PFSK-1 (cell line): ENCODE measurements around the gene THEM4.

Experiments used
- SIN3A ChIP-seq: IDR thresholded peaks from 2 replicates; pipeline ENCODE4 v1.6.1; 2012; ENCODE audit warnings: mild to moderate bottlenecking, low read length, moderate library complexity, borderline replicate concordance; ENCODE audit not compliant: insufficient read depth
- TAF1 ChIP-seq: IDR thresholded peaks from 2 replicates; pipeline ENCODE4 v1.6.1; 2012; ENCODE audit warnings: low read length, control low read depth, borderline replicate concordance; ENCODE audit not compliant: insufficient read depth
- TF ChIP-seq, protein P1 (sequence below), 2 experiments: IDR thresholded peaks; 2 replicates each; pipeline versions ENCODE4 v1.6.1 to v1.8.0; 2011 to 2012; ENCODE audit warnings: low read depth in 2 of 2, low read length in 2 of 2, control low read depth in 1 of 2, inconsistent platforms in 1 of 2, mild to moderate bottlenecking in 1 of 2, moderate library complexity in 1 of 2; ENCODE audit not compliant: insufficient read depth in 1 of 2

DNA sequence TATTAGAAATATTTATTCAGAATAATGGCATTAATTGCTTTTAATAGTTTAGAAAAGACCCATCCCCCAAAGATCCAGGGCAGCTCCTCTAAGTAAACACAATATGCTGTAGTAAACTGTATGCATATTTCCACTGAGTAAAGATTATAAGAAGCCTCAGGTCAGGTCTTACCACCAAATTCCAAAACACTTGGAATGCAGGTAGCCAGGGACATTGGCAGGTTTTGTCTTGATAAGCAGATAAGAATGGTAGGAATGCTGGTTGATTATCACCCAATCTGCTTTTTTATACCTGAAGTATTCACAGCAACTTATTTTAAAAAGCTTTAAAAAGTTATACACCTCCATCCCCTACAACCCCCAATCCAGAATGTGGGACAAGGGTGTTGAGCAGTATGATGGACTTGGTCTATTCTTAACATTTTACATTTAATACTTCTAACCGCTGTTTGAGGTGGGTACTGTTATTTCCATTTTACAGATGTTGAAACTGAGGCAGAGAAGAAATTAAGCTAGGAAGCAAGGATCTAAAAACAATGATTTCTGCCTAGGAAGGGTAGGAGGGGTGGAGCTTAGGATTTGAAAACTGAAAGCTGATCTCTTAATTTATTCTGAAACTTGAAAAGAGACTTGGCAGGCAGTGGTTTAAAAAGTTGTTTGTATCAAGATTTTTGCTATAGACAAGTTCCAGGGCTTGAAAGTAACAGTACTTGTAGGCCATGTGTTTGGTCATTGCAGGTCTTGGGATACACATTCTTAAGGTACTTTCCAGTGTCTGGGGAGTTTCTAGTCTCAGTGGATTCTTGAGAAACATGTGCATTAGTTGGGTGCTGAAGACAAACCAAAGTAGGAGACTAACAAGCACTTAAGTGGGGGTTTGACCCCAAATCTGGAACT lies 15.6 kb upstream of the THEM4 start:
- TF ChIP-seq TAF1 = no peak
- TF ChIP-seq SIN3A = no peak
- TF ChIP-seq, protein P1, sequence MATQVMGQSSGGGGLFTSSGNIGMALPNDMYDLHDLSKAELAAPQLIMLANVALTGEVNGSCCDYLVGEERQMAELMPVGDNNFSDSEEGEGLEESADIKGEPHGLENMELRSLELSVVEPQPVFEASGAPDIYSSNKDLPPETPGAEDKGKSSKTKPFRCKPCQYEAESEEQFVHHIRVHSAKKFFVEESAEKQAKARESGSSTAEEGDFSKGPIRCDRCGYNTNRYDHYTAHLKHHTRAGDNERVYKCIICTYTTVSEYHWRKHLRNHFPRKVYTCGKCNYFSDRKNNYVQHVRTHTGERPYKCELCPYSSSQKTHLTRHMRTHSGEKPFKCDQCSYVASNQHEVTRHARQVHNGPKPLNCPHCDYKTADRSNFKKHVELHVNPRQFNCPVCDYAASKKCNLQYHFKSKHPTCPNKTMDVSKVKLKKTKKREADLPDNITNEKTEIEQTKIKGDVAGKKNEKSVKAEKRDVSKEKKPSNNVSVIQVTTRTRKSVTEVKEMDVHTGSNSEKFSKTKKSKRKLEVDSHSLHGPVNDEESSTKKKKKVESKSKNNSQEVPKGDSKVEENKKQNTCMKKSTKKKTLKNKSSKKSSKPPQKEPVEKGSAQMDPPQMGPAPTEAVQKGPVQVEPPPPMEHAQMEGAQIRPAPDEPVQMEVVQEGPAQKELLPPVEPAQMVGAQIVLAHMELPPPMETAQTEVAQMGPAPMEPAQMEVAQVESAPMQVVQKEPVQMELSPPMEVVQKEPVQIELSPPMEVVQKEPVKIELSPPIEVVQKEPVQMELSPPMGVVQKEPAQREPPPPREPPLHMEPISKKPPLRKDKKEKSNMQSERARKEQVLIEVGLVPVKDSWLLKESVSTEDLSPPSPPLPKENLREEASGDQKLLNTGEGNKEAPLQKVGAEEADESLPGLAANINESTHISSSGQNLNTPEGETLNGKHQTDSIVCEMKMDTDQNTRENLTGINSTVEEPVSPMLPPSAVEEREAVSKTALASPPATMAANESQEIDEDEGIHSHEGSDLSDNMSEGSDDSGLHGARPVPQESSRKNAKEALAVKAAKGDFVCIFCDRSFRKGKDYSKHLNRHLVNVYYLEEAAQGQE (IDR thresholded peaks at IDR 0.05; ENCODE audit: insufficient read depth in 1 of 2, low read depth in 2 of 2, low read length in 2 of 2) = no peak
